ENCODE measurements around the gene LDLR.

DNA sequence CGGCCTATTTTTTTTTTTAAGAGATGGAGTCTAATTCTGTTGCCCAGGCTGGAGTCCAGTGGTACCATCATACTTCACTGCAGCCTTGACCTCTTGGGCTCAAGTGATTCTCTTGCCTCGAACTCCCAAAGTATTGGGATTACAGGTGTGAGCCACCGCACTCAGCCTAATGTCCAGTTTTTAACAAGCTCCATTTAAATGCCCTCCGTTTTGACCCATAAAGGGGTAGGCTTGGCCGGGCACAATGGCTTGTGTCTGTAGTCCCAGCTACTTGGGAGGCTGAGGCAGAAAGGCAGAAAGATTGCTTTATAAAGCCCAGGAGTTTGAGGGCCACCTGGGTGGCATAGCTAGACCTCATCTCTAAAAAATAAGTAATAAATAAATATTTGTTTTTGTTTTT, 11.8 kb downstream of the LDLR start:
- TF ChIP-seq CTCF (IDR thresholded peaks at IDR 0.05) (no peak), POLR2A (IDR thresholded peaks at IDR 0.05) (no peak), POLR2AphosphoS5 (IDR thresholded peaks at IDR 0.05) (no peak), EP300 (IDR thresholded peaks at IDR 0.05) (no peak)

Data from sigmoid colon (tissue), 4 donors.